HG02588 (cell line): ENCODE results near the gene KY.

Experiments
- ATAC-seq: cut with Tn5 transposase; IDR thresholded peaks from one replicate; pipeline ENCODE4 v1.9.1; 2021; ENCODE audit warnings: mild to moderate bottlenecking, moderate library complexity; ENCODE audit not compliant: unreplicated experiment

The KY gene

GRCh38 chr3:134646086-134646485 is 4.7 kb downstream of the KY start:
- ATAC-seq: no peak

GRCh38 chr3:134645515-134645914 is 5.3 kb downstream of the KY start:
- ATAC-seq: no peak

GRCh38 chr3:134644731-134645514 is 5.9 kb downstream of the KY start:
- ATAC-seq: no peak

- ATAC-seq: no peak
Observed at GRCh38 chr3:134643150-134643675, 7.6 kb downstream of the KY start.

- ATAC-seq: no peak
Observed at GRCh38 chr3:134642445-134643149, 8.2 kb downstream of the KY start.

- no peak for ATAC-seq
Observed at GRCh38 chr3:134641671-134642300, 9.0 kb downstream of the KY start.

- ATAC-seq: no peak
Observed at GRCh38 chr3:134640872-134641470, 9.9 kb downstream of the KY start.

GRCh38 chr3:134640378-134640777 is 10.4 kb downstream of the KY start:
- ATAC-seq: no peak

- ATAC-seq: no peak
Observed at GRCh38 chr3:134638385-134639030, 12.3 kb downstream of the KY start.

GRCh38 chr3:134636406-134636805 is 14.4 kb downstream of the KY start:
- ATAC-seq: no peak

GRCh38 chr3:134630506-134630905 is 20.3 kb downstream of the KY start:
- no peak for ATAC-seq

- no peak for ATAC-seq
Observed at GRCh38 chr3:134628884-134629283, 21.9 kb downstream of the KY start.

GRCh38 chr3:134627831-134628230 is 23.0 kb downstream of the KY start:
- no peak for ATAC-seq

GRCh38 chr3:134625885-134626741 is 24.7 kb downstream of the KY start:
- ATAC-seq: no peak

- no peak for ATAC-seq
Observed at GRCh38 chr3:134625462-134625861, 25.4 kb downstream of the KY start.

- no peak for ATAC-seq
Observed at GRCh38 chr3:134624537-134625287, 26.1 kb downstream of the KY start.

- ATAC-seq: no peak
Observed at GRCh38 chr3:134623615-134624245, 27.1 kb downstream of the KY start.

- no peak for ATAC-seq
Observed at GRCh38 chr3:134622806-134623365, 27.9 kb downstream of the KY start.
